HepG2 (cell line): ENCODE data around the gene USF1. TPM values are rescaled to one million over a fixed set of nuclear protein-coding genes. Genes with fewer than 3 reads are reported as not detected.

Experiments used
- AHR ChIP-seq: IDR thresholded peaks from 2 replicates; pipeline ENCODE4 v1.6.1; 2018; ENCODE audit warnings: missing genetic modification reagents, missing compliant biosample characterization
- ARID5B ChIP-seq: IDR thresholded peaks from 2 replicates; pipeline ENCODE4 v1.4.0; 2020; ENCODE audit warnings: mild to moderate bottlenecking, missing genetic modification reagents
- ARNT2 ChIP-seq: sonication (generic); formaldehyde crosslinking; IDR thresholded peaks from 2 replicates; pipeline ENCODE4 v1.8.0; 2022; ENCODE audit warnings: mild to moderate bottlenecking, low read depth, missing genetic modification reagents, moderate library complexity
- CCAR2 ChIP-seq: fragments of 200-400 bp; formaldehyde crosslinking; optimal IDR thresholded peaks from 2 replicates; pipeline ENCODE3; 2018; ENCODE audit warnings: low read depth, mild to moderate bottlenecking, low read length, moderate library complexity
- FOSL2 ChIP-seq: sonication (generic); formaldehyde crosslinking; IDR thresholded peaks from 2 replicates; pipeline ENCODE4 v1.4.0; 2020; ENCODE audit warnings: missing genetic modification reagents
- FOXK2 ChIP-seq: fragments of 450-650 bp; IDR thresholded peaks from 2 replicates; pipeline ENCODE4 v1.6.1; 2016
- GTF3A ChIP-seq: sonication (generic); formaldehyde crosslinking; conservative IDR thresholded peaks from 2 replicates; pipeline ENCODE4 v1.4.0; 2020; ENCODE audit warnings: mild to moderate bottlenecking, missing genetic modification reagents
- HES4 ChIP-seq: sonication (generic); formaldehyde crosslinking; IDR thresholded peaks from 2 replicates; pipeline ENCODE4 v1.9.0; 2021; ENCODE audit warnings: mild to moderate bottlenecking, missing genetic modification reagents, borderline replicate concordance
- HMGXB4 ChIP-seq, 2 experiments: sonication (generic) in 1 of 2; formaldehyde crosslinking in 1 of 2; IDR thresholded peaks; 2 replicates each; pipeline versions ENCODE4 v1.4.0 to v1.6.1; 2018 to 2020; ENCODE audit warnings: missing genetic modification reagents in 2 of 2, borderline replicate concordance in 1 of 2, low read depth in 1 of 2, mild to moderate bottlenecking in 1 of 2, missing biosample characterization in 1 of 2
- HOXD1 ChIP-seq: sonication (generic); formaldehyde crosslinking; IDR thresholded peaks from 2 replicates; pipeline ENCODE4 v1.5.0; 2020; ENCODE audit warnings: missing genetic modification reagents
- KAT7 ChIP-seq: IDR thresholded peaks from 2 replicates; pipeline ENCODE4 v1.6.1; 2018; ENCODE audit warnings: borderline replicate concordance, missing compliant biosample characterization
- KDM3A ChIP-seq: IDR thresholded peaks from 2 replicates; pipeline ENCODE4 v1.6.1; 2018; ENCODE audit warnings: low read depth, missing compliant biosample characterization
- KMT2A ChIP-seq: sonication (generic); formaldehyde crosslinking; IDR thresholded peaks from 2 replicates; pipeline ENCODE4 v1.4.0; 2020; ENCODE audit warnings: missing genetic modification reagents
- MAFF ChIP-seq: IDR thresholded peaks from 2 replicates; pipeline ENCODE4 v1.6.1; 2011; ENCODE audit warnings: low read depth, low read length, improper control_type of control experiment
- MEIS1 ChIP-seq: sonication (generic); formaldehyde crosslinking; IDR thresholded peaks from 2 replicates; pipeline ENCODE4 v1.9.0; 2021; ENCODE audit warnings: mild to moderate bottlenecking, missing genetic modification reagents, moderate library complexity, borderline replicate concordance
- MTA3 ChIP-seq: sonication (generic); formaldehyde crosslinking; IDR thresholded peaks from 2 replicates; pipeline ENCODE4 v1.4.0; 2020; ENCODE audit warnings: missing genetic modification reagents
- RBFOX2 ChIP-seq: fragments of 200-400 bp; formaldehyde crosslinking; IDR thresholded peaks from 2 replicates; pipeline ENCODE4 v1.6.1; 2017; ENCODE audit warnings: low read depth, mild to moderate bottlenecking, low read length
- SATB2 ChIP-seq: sonication (generic); formaldehyde crosslinking; IDR thresholded peaks from 2 replicates; pipeline ENCODE4 v1.5.0; 2020; ENCODE audit warnings: missing genetic modification reagents
- STAT5B ChIP-seq: sonication (generic); formaldehyde crosslinking; IDR thresholded peaks from 2 replicates; pipeline ENCODE4 v1.4.0; 2020; ENCODE audit warnings: missing genetic modification reagents
- ZNF280D ChIP-seq: sonication (generic); formaldehyde crosslinking; IDR thresholded peaks from 2 replicates; pipeline ENCODE4 v1.5.1; 2020; ENCODE audit warnings: mild to moderate bottlenecking, missing genetic modification reagents
- ZNF441 ChIP-seq: sonication (generic); formaldehyde crosslinking; IDR thresholded peaks from 2 replicates; pipeline ENCODE4 v1.7.0; 2021; ENCODE audit warnings: missing genetic modification reagents, borderline replicate concordance
- ZNF772 ChIP-seq: sonication (generic); formaldehyde crosslinking; IDR thresholded peaks from 2 replicates; pipeline ENCODE4 v1.5.0; 2020; ENCODE audit warnings: mild to moderate bottlenecking, missing genetic modification reagents
- ZNF782 ChIP-seq: sonication (generic); formaldehyde crosslinking; IDR thresholded peaks from 2 replicates; pipeline ENCODE4 v1.4.0; 2020; ENCODE audit warnings: missing genetic modification reagents, mild to moderate bottlenecking, borderline replicate concordance
- polyA plus RNA-seq, 8 experiments: library from polyadenylated mRNA; depleted of rRNA in 3 of 8; stranded (reverse) in 7 of 8; unstranded in 1 of 8; fragments of >200 nt; fragmentation: Illumina TruSeq in 4 of 8; extraction: Trizol in 4 of 8; gene quantifications; 2 replicates each; pipeline versions ENCODE4 v1.2.1 to v1.2.3, GENCODE V29; 2011 to 2016; ENCODE audit warnings: low read depth in 4 of 8, missing spikeins in 1 of 8, mixed read lengths in 1 of 8; ENCODE audit not compliant: insufficient read depth in 1 of 8
- total RNA-seq, 5 experiments: library from RNA; depleted of rRNA; stranded (reverse); fragments of >200 nt; fragmentation: Illumina TruSeq; extraction: Trizol; gene quantifications; 2 replicates each; pipeline ENCODE4 v1.2.3, GENCODE V29; 2016; ENCODE audit warnings: low read depth in 1 of 5

Gene USF1
- total and polyA plus RNA-seq, 2 of the 13 experiments (the other 11 are each of a cell fraction or from before 2014, with no cell fraction given) = 26.9 to 39.4 TPM

GRCh38 chr1:161074676-161075368 lies 29.0 kb upstream of the USF1 start (continued):
- TF ChIP-seq RBFOX2 = no peak
- 0 out of 2 replicates have a peak, but pooled peaks have one; percentile 51 for TF ChIP-seq ZNF772 (CRISPR knock-in tag)
- TF ChIP-seq KDM3A (CRISPR knock-in tag) = no peak
- no peak for TF ChIP-seq MTA3
- no peak for TF ChIP-seq MAFF
- TF ChIP-seq ZNF782 (CRISPR knock-in tag) = no peak
- no peak for TF ChIP-seq STAT5B (CRISPR knock-in tag)
- no peak for TF ChIP-seq GTF3A
- TF ChIP-seq CCAR2 = no peak
- no peak for TF ChIP-seq AHR
- TF ChIP-seq SATB2 (CRISPR knock-in tag) = no peak
- TF ChIP-seq ARNT2 (CRISPR knock-in tag) = no peak
- no peak for TF ChIP-seq KAT7 (CRISPR knock-in tag)
- TF ChIP-seq HES4 = no peak
- TF ChIP-seq KMT2A (CRISPR knock-in tag) = no peak
- no peak for TF ChIP-seq MEIS1 (CRISPR knock-in tag)
- TF ChIP-seq HOXD1 (CRISPR knock-in tag) = no peak
- no peak for TF ChIP-seq ZNF280D (CRISPR knock-in tag)
- TF ChIP-seq ZNF441 (CRISPR knock-in tag) = no peak
- 0 out of 4 replicates have a peak, but pooled peaks of 1 of the 2 experiments have one; percentile 1 for TF ChIP-seq HMGXB4 (CRISPR knock-in tag; IDR thresholded peaks at IDR 0.05; ENCODE audit: borderline replicate concordance in 1 of 2, low read depth in 1 of 2)
- no peak for TF ChIP-seq ARID5B
- 0 out of 2 replicates have a peak, but pooled peaks have one; percentile 23 for TF ChIP-seq FOSL2 (CRISPR knock-in tag)
- TF ChIP-seq FOXK2 = no peak
